Calu3 (cell line): ENCODE measurements around the gene LRIT3. TPM values are rescaled to one million over a fixed set of nuclear protein-coding genes. Genes with fewer than 3 reads are reported as not detected.
A peak's percentile ranks its signal among the peaks of the same experiment; 100 is the strongest.

Experiments
- BruUV-seq: library from RNA; stranded (reverse); fragments of 400-500 nt; replicated peaks from 2 replicates; lab custom pipeline; 2021; lab: Mats Ljungman, UMichigan
- CTCF ChIA-PET: fragments of 300-600 bp; sonication (Branson Sonifier 250); formaldehyde crosslinking; loops from one replicate; lab custom pipeline; 2022; ENCODE audit warnings: antibody characterized with exemption; lab: Charles Lee
- DNase-seq: peaks from one replicate; pipeline ENCODE4 v3.0.0; 2022
- H3K27ac Mint-ChIP-seq: one replicate; pipeline ENCODE4 v1.8.0; 2022; ENCODE audit warnings: mixed read lengths; ENCODE audit not compliant: unreplicated experiment
- H3K27me3 Mint-ChIP-seq: one replicate; pipeline ENCODE4 v1.8.0; 2022; ENCODE audit warnings: mixed read lengths; ENCODE audit not compliant: unreplicated experiment
- H3K36me3 Mint-ChIP-seq: one replicate; pipeline ENCODE4 v1.8.0; 2022; ENCODE audit warnings: mild to moderate bottlenecking, moderate library complexity, mixed read lengths; ENCODE audit not compliant: insufficient read depth, unreplicated experiment
- H3K4me1 Mint-ChIP-seq: one replicate; pipeline ENCODE4 v1.8.0; 2022; ENCODE audit warnings: mild to moderate bottlenecking, low read depth, mixed read lengths; ENCODE audit not compliant: unreplicated experiment
- H3K4me3 Mint-ChIP-seq: one replicate; pipeline ENCODE4 v1.8.0; 2022; ENCODE audit warnings: mild to moderate bottlenecking, low read depth, moderate library complexity, mixed read lengths; ENCODE audit not compliant: unreplicated experiment
- H3K9me3 Mint-ChIP-seq: one replicate; pipeline ENCODE4 v1.8.0; 2022; ENCODE audit warnings: low read depth, mixed read lengths; ENCODE audit not compliant: unreplicated experiment
- intact Hi-C: fragments of 100-400 bp; cut with micrococcal nuclease; formaldehyde crosslinking; loops from one replicate; pipeline ENCODE4 v1.10.0; 2022; ENCODE audit not compliant: unreplicated experiment
- total RNA-seq: library from RNA; stranded (reverse); gene quantifications from 2 replicates; pipeline ENCODE4 v1.2.3, GENCODE V29; 2022
- TF ChIP-seq, protein P1 (sequence below): fragments of 200-600 bp; IDR thresholded peaks from one replicate; pipeline ENCODE4 v1.8.0; 2022; ENCODE audit warnings: antibody characterized with exemption; ENCODE audit not compliant: unreplicated experiment

Gene LRIT3
- total RNA-seq, 1 experiment from 2014 or later = 0.09 TPM

DNA sequence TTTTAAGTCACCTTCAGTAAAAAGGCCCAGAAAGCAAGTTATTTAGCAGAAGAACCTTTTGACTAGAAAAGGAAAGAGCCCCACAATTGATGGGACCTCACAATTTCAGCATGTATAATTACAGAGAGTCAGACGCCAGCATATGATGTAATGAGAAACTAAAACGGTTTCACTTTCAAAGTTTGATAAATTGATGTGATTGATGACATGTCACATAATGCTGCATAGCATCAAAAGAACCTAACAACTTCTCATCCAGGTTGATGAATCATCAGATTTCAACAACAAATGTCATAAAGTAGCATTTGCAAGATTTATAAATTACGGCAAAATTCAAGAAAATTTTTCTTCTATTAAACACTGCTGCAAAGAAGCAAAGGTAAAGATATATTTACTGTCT is 36.2 kb upstream of the LRIT3 start:
- no TSS peak for BruUV-seq
- TF ChIP-seq, protein P1, sequence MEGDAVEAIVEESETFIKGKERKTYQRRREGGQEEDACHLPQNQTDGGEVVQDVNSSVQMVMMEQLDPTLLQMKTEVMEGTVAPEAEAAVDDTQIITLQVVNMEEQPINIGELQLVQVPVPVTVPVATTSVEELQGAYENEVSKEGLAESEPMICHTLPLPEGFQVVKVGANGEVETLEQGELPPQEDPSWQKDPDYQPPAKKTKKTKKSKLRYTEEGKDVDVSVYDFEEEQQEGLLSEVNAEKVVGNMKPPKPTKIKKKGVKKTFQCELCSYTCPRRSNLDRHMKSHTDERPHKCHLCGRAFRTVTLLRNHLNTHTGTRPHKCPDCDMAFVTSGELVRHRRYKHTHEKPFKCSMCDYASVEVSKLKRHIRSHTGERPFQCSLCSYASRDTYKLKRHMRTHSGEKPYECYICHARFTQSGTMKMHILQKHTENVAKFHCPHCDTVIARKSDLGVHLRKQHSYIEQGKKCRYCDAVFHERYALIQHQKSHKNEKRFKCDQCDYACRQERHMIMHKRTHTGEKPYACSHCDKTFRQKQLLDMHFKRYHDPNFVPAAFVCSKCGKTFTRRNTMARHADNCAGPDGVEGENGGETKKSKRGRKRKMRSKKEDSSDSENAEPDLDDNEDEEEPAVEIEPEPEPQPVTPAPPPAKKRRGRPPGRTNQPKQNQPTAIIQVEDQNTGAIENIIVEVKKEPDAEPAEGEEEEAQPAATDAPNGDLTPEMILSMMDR = no peak
- no peak overlapping the region for H3K27ac Mint-ChIP-seq
- peaks cover 4% of the 10 kb centered on the region for H3K4me1 Mint-ChIP-seq
- H3K4me3 Mint-ChIP-seq = no peak overlapping the region
- DNase-seq = no peak
- CTCF ChIA-PET = no interaction called here
- no peaks in the 10 kb centered on the region for H3K9me3 Mint-ChIP-seq
- peaks cover 23% of the 10 kb centered on the region for H3K36me3 Mint-ChIP-seq
- no peaks in the 10 kb centered on the region for H3K27me3 Mint-ChIP-seq
- intact Hi-C loops = no loop called here

DNA sequence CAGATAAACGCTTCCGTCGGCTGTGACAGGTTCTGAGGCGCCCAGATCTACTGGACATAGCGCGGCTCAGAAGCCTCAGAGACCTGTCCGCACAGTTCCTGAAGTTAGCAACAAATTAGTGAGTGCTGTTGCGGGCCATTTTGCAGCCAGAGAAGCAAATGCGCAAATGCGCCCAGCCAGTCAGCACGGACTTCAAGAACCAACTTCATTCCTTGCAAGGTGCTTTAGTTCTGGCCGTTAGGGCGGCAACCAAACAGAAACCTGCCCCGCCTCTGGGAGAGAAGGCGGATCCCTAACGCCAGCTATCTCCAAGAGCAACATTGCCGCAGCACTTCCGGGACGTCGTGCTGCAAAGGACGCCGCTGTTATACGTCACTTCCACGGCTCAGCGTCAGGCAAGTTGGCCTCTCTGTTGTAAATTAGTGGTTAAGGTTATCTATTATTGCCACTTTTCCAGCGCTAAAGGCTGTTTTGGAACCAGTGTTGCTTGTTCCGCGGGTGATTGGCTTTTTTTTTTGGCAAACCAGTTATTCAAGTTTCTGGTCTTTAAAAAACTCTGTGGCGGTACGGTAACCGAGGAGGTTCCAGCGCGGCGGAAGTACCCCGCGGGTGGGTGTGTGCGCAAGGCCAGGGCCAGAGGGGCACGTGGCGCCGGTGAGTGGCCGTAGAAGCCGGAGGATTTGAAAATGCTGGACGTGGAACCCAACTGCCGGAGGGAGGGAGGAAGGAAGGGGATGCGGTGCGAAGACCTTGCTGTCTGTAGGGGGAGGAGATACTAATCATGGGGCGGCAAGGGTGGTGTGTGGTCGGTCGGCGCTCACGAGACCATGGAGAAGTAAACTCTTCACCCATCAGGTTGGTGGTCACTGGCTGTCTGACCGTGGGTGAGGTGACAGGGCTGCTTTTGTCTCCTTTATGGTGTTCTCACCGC is 32.5 kb upstream of the LRIT3 start, which contains the start of gene GAR1:
Gene GAR1, plus strand, starts transcription at position 612 of the 931 bp plus-strand sequence. CDS start 403 bp downstream, outside the sequence.
- Mint-ChIP-seq H3K4me1 (peaks cover 24% of the 10 kb centered on the region), H3K27me3 (no peaks in the 10 kb centered on the region), H3K36me3 (peaks cover 41% of the 10 kb centered on the region), H3K9me3 (no peaks in the 10 kb centered on the region), H3K4me3 (peak within 1 kb of the TSS; percentile 78), H3K27ac (peak within 1 kb of the TSS; percentile 75)
- CTCF ChIA-PET = no interaction called here
- no TSS peak for BruUV-seq
- intact Hi-C loops = loop anchor here (1.0 to 5.0 kb wide), 2 partner anchors 113 to 163 kb away; partner anchors contain the start of gene CASP6
- peak; percentile 79 for DNase-seq
- TF ChIP-seq, protein P1 = no peak

DNA sequence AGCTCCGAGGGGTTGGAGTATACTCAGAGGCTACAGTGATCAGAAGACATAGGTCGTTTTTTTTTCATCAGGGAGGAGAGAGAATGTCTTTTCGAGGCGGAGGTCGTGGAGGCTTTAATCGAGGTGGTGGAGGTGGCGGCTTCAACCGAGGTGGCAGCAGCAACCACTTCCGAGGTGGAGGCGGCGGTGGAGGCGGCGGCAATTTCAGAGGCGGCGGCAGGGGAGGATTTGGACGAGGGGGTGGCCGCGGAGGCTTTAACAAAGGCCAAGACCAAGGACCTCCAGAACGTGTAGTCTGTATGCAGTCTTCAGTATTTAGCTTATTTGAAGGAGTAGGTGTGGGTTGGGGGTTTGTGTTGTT is 31.8 kb upstream of the LRIT3 start:
- DNase-seq = no peak
- CTCF ChIA-PET = no interaction called here

DNA sequence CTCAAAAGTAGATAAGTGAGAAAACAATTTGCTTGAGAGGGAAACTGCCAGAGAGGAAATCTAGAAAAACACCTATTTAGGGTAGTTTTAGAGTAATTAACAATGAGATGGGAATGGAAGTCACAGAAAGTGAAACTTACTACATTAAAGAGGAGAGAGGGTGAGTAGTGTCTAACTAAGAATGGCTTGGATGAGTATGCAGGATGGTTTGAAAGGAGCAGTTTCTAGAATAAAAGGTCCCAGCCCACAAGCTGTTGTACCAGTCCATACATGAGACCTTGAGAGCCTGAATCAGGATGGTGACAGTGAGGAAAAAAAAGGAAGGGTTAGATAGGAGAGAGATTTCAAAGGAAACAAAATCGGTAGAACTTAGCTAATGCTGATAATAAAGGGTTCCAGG is 31.0 kb upstream of the LRIT3 start:
- no peaks in the 10 kb centered on the region for H3K27me3 Mint-ChIP-seq
- peaks cover 41% of the 10 kb centered on the region for H3K36me3 Mint-ChIP-seq
- CTCF ChIA-PET = no interaction called here
- peak overlapping the region; percentile 75 for H3K27ac Mint-ChIP-seq
- peak overlapping the region; percentile 78 for H3K4me3 Mint-ChIP-seq
- TF ChIP-seq, protein P1 = no peak
- no peaks in the 10 kb centered on the region for H3K9me3 Mint-ChIP-seq
- TSS peak; percentile 51 for BruUV-seq
- DNase-seq = no peak
- H3K4me1 Mint-ChIP-seq = peaks cover 24% of the 10 kb centered on the region
- intact Hi-C loops = loop anchor here (5.0 kb wide), 1 partner anchor 115 kb away; the partner anchor contains the start of gene CASP6

More for the DNA sequence above, 31.8 kb upstream of the LRIT3 start:
- TF ChIP-seq, protein P1 = no peak
- Mint-ChIP-seq H3K4me1 (peaks cover 24% of the 10 kb centered on the region), H3K27me3 (no peaks in the 10 kb centered on the region), H3K36me3 (peaks cover 41% of the 10 kb centered on the region), H3K27ac (peak overlapping the region; percentile 75), H3K9me3 (no peaks in the 10 kb centered on the region), H3K4me3 (peak overlapping the region; percentile 78)
- BruUV-seq = no TSS peak
- intact Hi-C loops = loop anchor here (5.0 kb wide), 1 partner anchor 114 kb away; the partner anchor contains the start of gene CASP6
